ENCODE measurements around the gene NUBP1.
"Not testable (repeated sequence)": the region's sequence is repeated elsewhere in the genome, so short reads cannot be mapped to it uniquely, and the experiment has no call there.

NUBP1 gene

GRCh38 chr16:10752843-10753523, 9.3 kb downstream of the NUBP1 start:
- no peak for DNase-seq

GRCh38 chr16:10753670-10754069, 10.0 kb downstream of the NUBP1 start:
- no peak for DNase-seq

GRCh38 chr16:10754941-10755340, 11.3 kb downstream of the NUBP1 start:
- no peak for DNase-seq

GRCh38 chr16:10756574-10756973, 12.9 kb downstream of the NUBP1 start:
- no peak for DNase-seq

- DNase-seq: no peak
These were observed 17.2 kb downstream of the NUBP1 start for GRCh38 chr16:10760858-10761257.

- no peak for DNase-seq
These were observed 17.7 kb downstream of the NUBP1 start for GRCh38 chr16:10761373-10761772.

GRCh38 chr16:10762336-10763016, 18.8 kb downstream of the NUBP1 start:
- no peak for DNase-seq

- DNase-seq: no peak
These were observed 19.8 kb downstream of the NUBP1 start for GRCh38 chr16:10763456-10763855.

GRCh38 chr16:10765772-10766171, 22.1 kb downstream of the NUBP1 start:
- no peak for DNase-seq

- DNase-seq: no peak
These were observed 23.5 kb downstream of the NUBP1 start for GRCh38 chr16:10767127-10767526.

GRCh38 chr16:10769381-10769780, 25.7 kb downstream of the NUBP1 start:
- DNase-seq: no peak

- no peak for DNase-seq
These were observed 27.3 kb downstream of the NUBP1 start for GRCh38 chr16:10770907-10771306.

GRCh38 chr16:10776280-10776679, 32.6 kb downstream of the NUBP1 start:
- no peak for DNase-seq

GRCh38 chr16:10776923-10777322, 33.3 kb downstream of the NUBP1 start:
- not testable (repeated sequence) for DNase-seq

GRCh38 chr16:10777356-10777755, 33.7 kb downstream of the NUBP1 start:
- DNase-seq: no peak

GRCh38 chr16:10779908-10780307, 36.3 kb downstream of the NUBP1 start:
- not testable (repeated sequence) for DNase-seq

- DNase-seq: no peak
These were observed 37.0 kb downstream of the NUBP1 start for GRCh38 chr16:10780628-10781027.

- no peak for DNase-seq
These were observed 39.0 kb downstream of the NUBP1 start for GRCh38 chr16:10782628-10783027.

- no peak for DNase-seq
These were observed 43.7 kb downstream of the NUBP1 start for GRCh38 chr16:10787304-10787703.

GRCh38 chr16:10788630-10789029, 45.0 kb downstream of the NUBP1 start:
- not testable (repeated sequence) for DNase-seq

GRCh38 chr16:10791048-10791447, 47.4 kb downstream of the NUBP1 start:
- DNase-seq: no peak

- no peak for DNase-seq
These were observed 56.1 kb downstream of the NUBP1 start for GRCh38 chr16:10799736-10800135.

GRCh38 chr16:10805334-10805733, 61.7 kb downstream of the NUBP1 start:
- no peak for DNase-seq

- DNase-seq: no peak
These were observed 63.1 kb downstream of the NUBP1 start for GRCh38 chr16:10806698-10807097.

GRCh38 chr16:10808218-10808617, 64.6 kb downstream of the NUBP1 start:
- no peak for DNase-seq

All from NCI-H510A treated with DMSO at 0.1 percent for 48 hours (cell line).